ENCODE results near the gene STAT6.
"Not testable (repeated sequence)": the region's sequence is repeated elsewhere in the genome, so short reads cannot be mapped to it uniquely, and the experiment has no call there.

The STAT6 gene

GRCh38 chr12:57088354-57089270 is 22.6 kb downstream of the STAT6 start, which contains the start of gene NAB2:
Gene NAB2 (plus strand): TSS chr12:57089114. CDS start chr12:57089272, 158 bp downstream.
- DNase-seq (ENCODE audit: low read depth, low spot score): peak; percentile 84

DNA sequence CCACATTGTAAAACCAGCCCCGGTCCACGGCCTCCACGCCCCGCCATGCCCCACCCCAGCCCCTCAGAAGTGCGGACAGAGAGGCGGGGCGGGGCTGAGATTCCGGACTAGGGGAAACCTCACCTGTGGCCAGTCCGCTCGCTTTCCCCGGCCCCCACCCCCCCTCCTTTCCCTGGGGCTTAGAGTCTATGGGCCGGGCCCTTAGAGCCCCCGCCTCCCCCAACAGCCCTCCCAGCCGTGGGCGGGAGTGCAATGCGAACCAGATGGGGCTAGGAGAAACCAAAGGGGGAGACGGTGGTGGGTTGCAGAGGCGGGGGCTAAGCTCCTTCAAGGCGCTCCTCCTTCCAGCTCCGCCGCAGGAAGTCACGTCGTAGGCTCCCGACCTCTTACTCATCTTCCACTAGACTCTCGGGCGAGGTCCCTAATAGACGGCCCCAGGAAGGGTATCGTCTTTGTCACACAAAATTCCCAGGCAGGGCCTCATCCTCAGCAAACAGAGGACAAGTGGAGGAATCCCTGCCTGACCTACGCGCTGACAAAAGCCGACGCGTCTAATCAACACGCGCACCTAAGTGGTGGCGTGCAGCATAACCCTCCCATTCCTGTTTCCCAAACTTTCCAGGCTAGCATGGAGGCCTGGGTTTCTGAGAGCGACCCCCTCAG is 23.3 kb downstream of the STAT6 start:
- DNase-seq (ENCODE audit: low read depth, low spot score): peak; percentile 76

DNA sequence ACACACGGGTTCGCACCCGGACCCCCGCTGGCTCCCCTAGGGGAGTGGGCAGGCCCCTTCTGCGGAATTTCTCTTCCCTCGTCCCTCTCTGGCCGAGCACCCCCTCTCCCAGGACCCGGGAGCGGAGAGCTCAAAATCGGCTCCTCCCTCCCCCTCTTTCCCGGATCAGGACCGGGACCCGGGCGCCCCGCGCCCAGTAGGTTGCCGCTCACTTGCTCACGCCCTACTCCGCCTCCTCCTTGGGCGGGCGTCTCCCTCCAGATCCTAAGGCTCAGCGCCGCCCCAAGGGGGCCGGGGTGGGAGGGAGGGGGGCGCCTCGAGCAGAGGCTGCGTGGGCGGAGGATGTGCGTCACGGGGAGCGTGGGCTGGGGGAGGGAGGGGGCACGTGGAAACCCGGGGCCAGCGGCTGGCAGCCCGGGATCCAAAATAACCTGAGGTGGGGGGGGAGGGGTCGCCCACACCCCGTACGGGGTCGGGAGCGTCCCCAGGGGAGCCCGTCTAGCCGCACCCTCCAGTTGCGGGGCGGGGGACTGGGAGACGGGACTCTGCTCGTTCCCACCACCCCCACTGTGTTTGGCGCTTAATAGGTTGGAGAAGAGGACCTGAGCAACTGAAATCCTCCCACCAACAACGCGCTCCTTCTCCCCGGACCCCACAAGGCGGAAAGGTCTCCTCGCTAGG is 24.0 kb downstream of the STAT6 start:
- DNase-seq (ENCODE audit: low read depth, low spot score): no peak

GRCh38 chr12:57086493-57087009 is 24.6 kb downstream of the STAT6 start:
- DNase-seq (ENCODE audit: low read depth, low spot score): no peak

DNA sequence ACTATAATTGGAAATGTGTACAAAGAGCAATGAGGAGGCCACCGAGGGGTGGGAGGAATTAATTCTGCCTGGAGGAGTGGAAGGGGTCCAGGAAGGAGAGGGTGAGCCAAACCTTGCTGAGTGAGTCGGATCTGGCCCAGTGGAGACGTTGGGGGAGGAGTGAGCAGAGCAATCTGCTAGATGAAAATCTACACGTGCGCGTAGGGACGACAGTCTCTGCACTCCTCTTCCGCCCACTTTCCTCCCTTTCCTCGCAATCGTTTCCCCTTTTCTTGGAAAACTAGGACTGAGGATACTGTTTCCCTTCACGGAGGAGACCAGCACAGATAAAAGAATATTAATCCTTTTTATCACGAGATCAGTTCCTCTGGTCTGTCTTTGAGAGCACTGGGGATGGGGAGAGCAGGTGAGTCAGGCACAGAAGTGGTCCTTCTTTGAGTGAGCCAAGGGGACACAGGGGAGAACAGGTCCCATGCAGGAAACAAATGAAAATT is 25.1 kb downstream of the STAT6 start:
- no peak for DNase-seq (ENCODE audit: low read depth, low spot score)

GRCh38 chr12:57080855-57081254 is 30.3 kb downstream of the STAT6 start:
- no peak for DNase-seq (ENCODE audit: low read depth, low spot score)

- no peak for DNase-seq (ENCODE audit: low read depth, low spot score)
Measured at GRCh38 chr12:57079821-57080220, 31.3 kb downstream of the STAT6 start.

DNA sequence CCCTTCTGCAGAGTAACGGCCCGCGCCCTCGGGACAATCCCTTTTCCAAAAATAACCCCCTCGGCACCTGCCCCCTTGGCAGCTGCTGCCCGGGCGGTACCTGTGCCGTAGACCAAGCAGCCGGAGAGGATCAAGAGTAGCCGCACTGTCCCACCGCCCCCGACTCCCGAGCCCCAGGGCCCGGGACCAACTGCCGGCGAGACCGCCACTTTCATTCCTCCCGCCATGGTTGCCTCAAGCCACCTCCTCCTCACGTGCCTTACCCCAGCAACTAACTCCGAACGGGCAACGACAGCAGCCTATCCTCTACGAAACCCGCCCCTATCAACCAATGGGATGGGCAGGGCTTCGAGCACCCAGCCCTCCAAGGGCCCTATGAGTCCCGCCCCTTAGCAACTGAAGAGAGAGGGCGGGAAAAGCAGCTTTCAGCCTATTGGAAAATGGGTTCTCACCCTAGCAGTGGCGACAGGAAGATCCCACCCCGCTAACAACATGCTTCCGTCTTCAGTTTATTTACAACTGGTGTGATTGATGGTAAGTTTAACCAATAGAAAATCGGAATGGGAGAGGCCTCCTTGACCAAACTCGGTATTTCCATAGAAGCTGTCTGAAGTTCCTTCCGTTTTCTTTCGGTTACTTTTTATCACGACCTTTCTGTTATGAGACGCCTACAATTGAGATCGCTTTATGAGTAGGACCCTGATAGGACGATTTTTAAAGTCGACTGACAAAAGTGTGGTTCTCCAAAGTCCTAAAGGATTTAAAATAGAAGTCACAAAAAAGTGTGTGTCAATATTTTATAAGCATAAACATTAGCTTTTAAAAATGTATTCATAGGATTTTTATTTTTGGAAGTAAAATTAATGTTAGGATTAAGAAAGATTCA is 32.4 kb downstream of the STAT6 start, which contains the start of gene NEMP1:
Gene NEMP1 (minus strand): TSS at position 273 of the 886 bp plus-strand sequence. CDS start 46 bp downstream, at position 227.
- DNase-seq (ENCODE audit: low read depth, low spot score): peak; percentile 99

- not testable (repeated sequence) for DNase-seq (ENCODE audit: low read depth, low spot score)
Measured at GRCh38 chr12:57073566-57074450, 37.4 kb downstream of the STAT6 start.

DNA sequence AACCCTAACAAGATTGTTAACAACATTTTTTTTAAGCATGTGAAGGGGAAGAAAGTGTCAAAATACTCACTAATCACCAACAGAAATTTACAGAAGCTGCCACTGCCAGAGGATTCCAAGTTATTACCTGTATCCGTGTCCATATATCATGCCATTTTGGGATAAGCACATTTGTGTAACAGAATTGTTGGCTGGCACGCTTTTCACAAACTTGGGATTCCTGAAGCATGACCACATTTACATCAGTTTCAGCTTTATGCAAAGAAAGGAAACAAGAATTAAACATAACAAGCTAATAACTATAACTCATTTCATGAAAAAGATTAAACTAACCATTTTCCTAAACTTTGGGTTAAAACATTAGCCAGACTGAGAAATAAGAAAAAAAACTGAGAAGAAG is 38.5 kb downstream of the STAT6 start:
- DNase-seq (ENCODE audit: low read depth, low spot score): no peak

DNA sequence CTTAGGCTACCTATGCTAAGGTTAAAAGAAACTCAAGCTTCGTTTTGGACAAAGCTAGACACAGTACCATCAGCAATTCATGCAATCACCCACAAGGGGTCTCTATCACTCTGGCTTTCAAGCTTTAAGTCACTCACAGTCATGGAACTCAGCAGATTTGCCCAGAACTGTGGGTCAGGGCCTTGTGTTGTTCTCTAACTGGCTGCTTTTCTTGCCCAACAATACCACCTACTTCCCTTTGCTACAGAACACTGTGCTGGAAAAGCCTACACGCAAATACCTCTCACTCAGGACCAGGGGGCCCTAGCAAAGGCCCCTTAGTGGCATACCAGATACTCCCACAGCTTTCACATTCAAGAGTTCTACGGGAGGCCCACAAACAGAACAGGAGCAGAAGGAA is 41.6 kb downstream of the STAT6 start:
- peak; percentile 44 for DNase-seq (ENCODE audit: low read depth, low spot score)

DNA sequence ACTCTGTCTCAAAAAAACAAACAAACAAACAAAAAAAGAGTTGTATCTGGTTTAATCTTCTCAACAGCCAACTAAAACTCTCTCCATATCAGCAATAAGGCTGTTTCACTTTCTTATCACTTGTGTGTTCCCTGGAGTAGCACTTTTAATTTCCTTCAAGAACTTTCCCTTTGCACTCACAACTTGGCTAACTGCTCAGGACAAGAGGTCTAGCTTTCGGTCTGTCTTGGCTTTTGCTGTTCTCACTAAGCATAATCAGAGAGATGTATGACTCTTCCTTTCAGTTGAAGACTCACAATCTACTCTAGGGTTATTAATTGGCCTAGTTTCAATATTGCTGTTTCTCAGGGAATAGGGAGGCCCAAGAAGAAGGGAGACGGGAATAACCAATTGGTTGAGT is 44.9 kb downstream of the STAT6 start:
- no peak for DNase-seq (ENCODE audit: low read depth, low spot score)

- DNase-seq (ENCODE audit: low read depth, low spot score): no peak
Measured at GRCh38 chr12:57063991-57064685, 47.0 kb downstream of the STAT6 start.

DNA sequence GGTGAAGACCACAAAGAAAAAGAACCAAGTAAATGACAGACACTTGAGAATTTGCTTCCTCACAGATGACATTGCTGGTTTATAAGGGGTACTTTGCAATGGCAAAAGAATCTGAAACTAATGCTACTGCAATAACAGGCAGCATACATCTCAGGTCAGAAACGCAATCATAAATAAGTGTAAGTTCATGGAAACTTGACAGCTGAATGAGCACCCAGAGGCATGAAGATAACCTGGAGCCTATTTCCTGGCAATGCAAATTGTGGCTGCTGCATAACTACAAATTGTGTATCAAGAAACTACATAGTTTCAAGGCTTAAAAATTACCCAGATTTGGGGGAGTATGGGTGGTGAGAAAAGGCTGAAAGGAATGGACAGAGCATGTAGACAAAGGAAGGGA is 52.7 kb downstream of the STAT6 start:
- DNase-seq (ENCODE audit: low read depth, low spot score): no peak

- DNase-seq (ENCODE audit: low read depth, low spot score): no peak
Measured at GRCh38 chr12:57057067-57057751, 54.0 kb downstream of the STAT6 start.

DNA sequence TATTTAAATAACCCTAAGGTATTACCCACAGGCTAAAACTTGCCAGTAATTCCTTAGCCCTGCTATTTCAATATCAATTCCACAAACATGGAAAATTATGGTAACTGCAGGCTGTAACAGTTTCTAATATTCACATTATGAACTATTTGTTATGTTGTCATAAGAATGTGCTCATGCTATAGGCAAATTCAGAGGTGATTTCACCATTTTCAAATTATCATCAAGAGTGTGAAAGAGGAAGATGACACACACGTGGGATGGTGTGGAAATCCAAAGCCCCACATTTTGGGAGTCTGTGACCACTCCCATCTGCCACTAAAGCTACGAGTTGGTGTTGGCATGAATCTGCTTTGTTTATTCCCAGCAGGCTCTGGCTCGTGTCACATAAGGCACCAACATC is 55.3 kb downstream of the STAT6 start:
- no peak for DNase-seq (ENCODE audit: low read depth, low spot score)

DNA sequence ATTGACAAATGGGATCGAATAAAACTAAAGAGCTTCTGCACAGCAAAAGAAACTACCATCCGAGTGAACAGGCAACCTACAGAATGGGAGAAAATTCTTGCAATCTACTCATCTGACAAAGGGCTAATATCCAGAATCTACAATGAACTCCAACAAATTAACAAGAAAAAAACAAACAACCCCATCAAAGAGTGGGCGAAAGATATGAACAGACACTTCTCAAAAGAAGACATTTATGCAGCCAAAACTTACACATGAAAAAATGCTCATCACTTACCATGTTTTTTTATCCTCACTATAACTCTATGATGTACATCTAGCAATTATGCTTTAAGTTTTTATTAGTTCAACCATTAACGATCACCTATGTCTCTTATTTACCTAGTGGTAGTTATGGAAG is 57.3 kb downstream of the STAT6 start:
- not testable (repeated sequence) for DNase-seq (ENCODE audit: low read depth, low spot score)

- DNase-seq (ENCODE audit: low read depth, low spot score): not testable (repeated sequence)
Measured at GRCh38 chr12:57053146-57053545, 58.0 kb downstream of the STAT6 start.

All from brain pericyte (primary cell).